H1 (cell line): ENCODE measurements around the gene ZBED1. TPM values are rescaled to one million over a fixed set of nuclear protein-coding genes. Genes with fewer than 3 reads are reported as not detected.

ENCODE experiments used
- CTCF ChIA-PET: fragments of 300-600 bp; sonication (Branson Sonifier 250); formaldehyde crosslinking; loops from one replicate; lab custom pipeline; 2021; ENCODE audit not compliant: partially characterized antibody; lab: Charles Lee
- POLR2A ChIA-PET: fragments of 300-600 bp; sonication (Branson Sonifier 250); formaldehyde crosslinking; loops from one replicate; lab custom pipeline; 2021; ENCODE audit warnings: inconsistent platforms; ENCODE audit not compliant: partially characterized antibody; lab: Charles Lee
- DNase-seq, 2 experiments: peaks; one replicate each; pipeline versions ENCODE4 v3.0.0 to v3.0.0-alpha.2; 2010 to 2022; ENCODE audit warnings: low spot score in 2 of 2, low read depth in 1 of 2, mixed read lengths in 1 of 2
- FAIRE-seq: peaks from 2 replicates; lab custom pipeline; 2011; peaks lifted over from hg19 to GRCh38; lab: Jason Lieb, UNC
- H2AFZ ChIP-seq: 2 replicates; pipeline ENCODE4 v1.8.1; 2012; ENCODE audit warnings: low read length, inconsistent platforms
- H2AK5ac ChIP-seq: 2 replicates; pipeline ENCODE4 v1.6.1; 2013; ENCODE audit warnings: low read depth, low read length
- H2BK120ac ChIP-seq: replicated peaks from 2 replicates; pipeline ENCODE3; 2013; ENCODE audit warnings: low read depth, low read length, inconsistent platforms
- H2BK12ac ChIP-seq: 2 replicates; pipeline ENCODE4 v1.6.1; 2013; ENCODE audit warnings: low read depth, low read length
- H2BK15ac ChIP-seq: 2 replicates; pipeline ENCODE4 v1.6.1; 2013; ENCODE audit warnings: low read length
- H2BK20ac ChIP-seq: 2 replicates; pipeline ENCODE4 v1.6.1; 2013; ENCODE audit warnings: low read length
- H2BK5ac ChIP-seq: 2 replicates; pipeline ENCODE4 v1.6.1; 2013; ENCODE audit warnings: low read depth, low read length
- H3K14ac ChIP-seq: 2 replicates; pipeline ENCODE4 v1.6.1; 2013; ENCODE audit warnings: inconsistent platforms; ENCODE audit not compliant: insufficient read length
- H3K18ac ChIP-seq: 2 replicates; pipeline ENCODE4 v1.6.1; 2013; ENCODE audit warnings: low read length; ENCODE audit errors: extremely low read depth
- H3K23ac ChIP-seq: 2 replicates; pipeline ENCODE4 v1.6.1; 2013; ENCODE audit warnings: inconsistent platforms; ENCODE audit not compliant: insufficient read length
- H3K23me2 ChIP-seq: 2 replicates; pipeline ENCODE4 v1.6.1; 2013; ENCODE audit warnings: low read depth, low read length
- H3K27ac ChIP-seq: 2 replicates; pipeline ENCODE4 v1.6.1; 2011; ENCODE audit warnings: low read depth, low read length, inconsistent platforms
- H3K27me3 ChIP-seq, 4 experiments: replicated peaks in 1 of 4; 1 replicate in 1 of 4; 2 replicates in 3 of 4; pipeline versions ENCODE4 v1.6.1 to v1.8.1; 2011 to 2013; ENCODE audit warnings: low read length in 3 of 4, mild to moderate bottlenecking in 3 of 4, inconsistent platforms in 2 of 4, mixed read lengths in 2 of 4, moderate library complexity in 1 of 4; ENCODE audit not compliant: control insufficient read depth in 3 of 4, insufficient read depth in 3 of 4; ENCODE audit errors: extremely low read depth in 1 of 4
- H3K36me3 ChIP-seq, 4 experiments: 2 replicates each; pipeline versions ENCODE4 v1.6.1 to v1.8.1; 2011 to 2013; ENCODE audit warnings: mild to moderate bottlenecking in 4 of 4, low read length in 3 of 4, moderate library complexity in 2 of 4, control low read depth in 1 of 4, inconsistent platforms in 1 of 4; ENCODE audit not compliant: insufficient read depth in 4 of 4, control insufficient read depth in 2 of 4
- H3K4ac ChIP-seq: replicated peaks from 2 replicates; pipeline ENCODE3; 2013; ENCODE audit warnings: low read length, low read depth, mixed read lengths, inconsistent platforms; ENCODE audit not compliant: insufficient read length
- H3K4me1 ChIP-seq, 4 experiments: replicated peaks in 1 of 4; 1 replicate in 1 of 4; 2 replicates in 3 of 4; pipeline versions ENCODE4 v1.6.1 to v1.8.1; 2011 to 2013; ENCODE audit warnings: low read length in 3 of 4, inconsistent platforms in 2 of 4, mixed read lengths in 1 of 4; ENCODE audit not compliant: insufficient read depth in 4 of 4, control insufficient read depth in 3 of 4
- H3K4me2 ChIP-seq, 2 experiments: 2 replicates each; pipeline versions ENCODE4 v1.6.1 to v1.8.1; 2011 to 2013; ENCODE audit warnings: low read depth in 2 of 2, low read length in 2 of 2, control low read depth in 1 of 2, inconsistent platforms in 1 of 2, mild to moderate bottlenecking in 1 of 2; ENCODE audit not compliant: insufficient read depth in 1 of 2
- H3K4me3 ChIP-seq, 4 experiments: fragments of 200-600, 300-600 bp in 1 of 4; sonication (generic), shearing (Covaris generic), sonication (Bioruptor Twin) in 1 of 4; 2 replicates each; pipeline versions ENCODE4 v1.5.1 to v1.8.1; 2011 to 2016; ENCODE audit warnings: low read length in 4 of 4, low read depth in 3 of 4, control low read depth in 2 of 4, inconsistent platforms in 2 of 4, mild to moderate bottlenecking in 2 of 4, mixed read lengths in 1 of 4, moderate library complexity in 1 of 4; ENCODE audit not compliant: insufficient read depth in 2 of 4; ENCODE audit errors: extremely low read depth in 1 of 4
- H3K56ac ChIP-seq: replicated peaks from 2 replicates; pipeline ENCODE3; 2013; ENCODE audit warnings: low read depth, mild to moderate bottlenecking, mixed read lengths, low read length, inconsistent platforms; ENCODE audit not compliant: insufficient read length
- H3K79me1 ChIP-seq: 2 replicates; pipeline ENCODE4 v1.6.1; 2013; ENCODE audit warnings: low read depth, low read length, control low read depth
- H3K79me2 ChIP-seq, 2 experiments: 2 replicates each; pipeline versions ENCODE4 v1.6.1 to v1.8.1; 2012 to 2013; ENCODE audit warnings: low read length in 2 of 2, mild to moderate bottlenecking in 2 of 2, inconsistent platforms in 1 of 2; ENCODE audit not compliant: insufficient read depth in 2 of 2, control insufficient read depth in 1 of 2
- H3K9ac ChIP-seq, 4 experiments: replicated peaks in 1 of 4; 1 replicate in 1 of 4; 2 replicates in 3 of 4; pipeline versions ENCODE4 v1.6.1 to v1.8.1; 2011 to 2013; ENCODE audit warnings: low read depth in 3 of 4, low read length in 3 of 4, control low read depth in 2 of 4, mild to moderate bottlenecking in 2 of 4, moderate library complexity in 2 of 4, inconsistent platforms in 1 of 4; ENCODE audit errors: extremely low read depth in 1 of 4
- H3K9me3 ChIP-seq, 2 experiments: 2 replicates each; pipeline versions ENCODE4 v1.6.1 to v1.8.1; 2012 to 2013; ENCODE audit warnings: mild to moderate bottlenecking in 2 of 2, moderate library complexity in 2 of 2, control low read depth in 1 of 2, inconsistent platforms in 1 of 2, low read depth in 1 of 2, low read length in 1 of 2, mixed read lengths in 1 of 2; ENCODE audit not compliant: insufficient read depth in 2 of 2
- H4K20me1 ChIP-seq, 2 experiments: replicated peaks in 1 of 2; 2 replicates each; pipeline versions ENCODE3 to v1.8.1; 2011 to 2013; ENCODE audit warnings: inconsistent platforms in 2 of 2, low read length in 2 of 2, mild to moderate bottlenecking in 1 of 2; ENCODE audit not compliant: insufficient read depth in 2 of 2, control insufficient read depth in 1 of 2
- H4K5ac ChIP-seq: 2 replicates; pipeline ENCODE4 v1.6.1; 2013; ENCODE audit warnings: low read length, low read depth, mixed read lengths, inconsistent platforms; ENCODE audit not compliant: insufficient read length
- H4K8ac ChIP-seq: 2 replicates; pipeline ENCODE4 v1.8.0; 2013; ENCODE audit warnings: mild to moderate bottlenecking, moderate library complexity, low read length, inconsistent platforms; ENCODE audit not compliant: insufficient read depth; ENCODE audit errors: extremely low read depth
- H4K91ac ChIP-seq: replicated peaks from 2 replicates; pipeline ENCODE3; 2013; ENCODE audit warnings: low read length, mixed read lengths, inconsistent platforms; ENCODE audit not compliant: insufficient read length
- KDM5A ChIP-seq: fragments of 200-600 bp; IDR thresholded peaks from 2 replicates; pipeline ENCODE4 v1.7.1; 2012; ENCODE audit warnings: mild to moderate bottlenecking, low read length, inconsistent platforms, mixed read lengths
- NANOG ChIP-seq: IDR thresholded peaks from 2 replicates; pipeline ENCODE4 v1.6.1; 2011; ENCODE audit warnings: low read length, low read depth, mild to moderate bottlenecking, inconsistent platforms; ENCODE audit not compliant: insufficient read depth, poor library complexity, severe bottlenecking
- POU5F1 ChIP-seq: IDR thresholded peaks from 2 replicates; pipeline ENCODE4 v1.6.1; 2011; ENCODE audit warnings: low read depth, mild to moderate bottlenecking, low read length, moderate library complexity
- WGBS, 2 experiments: shearing (Covaris generic) in 1 of 2; methylation state at CpG; one replicate each; pipeline versions ENCODE4 v1.1.6 to v1.1.7; 2013 to 2015; ENCODE audit warnings: low lambda C conversion rate in 2 of 2, mixed read lengths in 2 of 2, inconsistent platforms in 1 of 2, low coverage in 1 of 2, missing lambda C conversion rate in 1 of 2; ENCODE audit not compliant: insufficient replicate concordance in 2 of 2, insufficient coverage in 1 of 2, insufficient read length in 1 of 2; ENCODE audit errors: extremely low coverage in 1 of 2, missing lambda C conversion rate in 1 of 2; 5-methylcytosine and 5-hydroxymethylcytosine counted together
- polyA plus RNA-seq, 7 experiments: library from polyadenylated mRNA; depleted of rRNA in 3 of 7; stranded (reverse) in 5 of 7; unstranded in 2 of 7; fragments of >200 nt in 5 of 7; fragments of 200-250 nt in 2 of 7; gene quantifications; 1 replicate in 5 of 7; 2 replicates in 1 of 7; 4 replicates in 1 of 7; pipeline versions ENCODE4 v1.2.1 to v1.2.3, GENCODE V29; 2011 to 2013; ENCODE audit warnings: missing spikeins in 2 of 7, mixed read lengths in 2 of 7
- total RNA-seq: library from RNA; stranded (reverse); fragmentation: NEBNext Ultra II Directional; extraction: Animal tissue kit (Norgen Biotek cat#: 25700); gene quantifications from 2 replicates; pipeline ENCODE4 v1.2.1, GENCODE V29; 2021

The ZBED1 gene
- total and polyA plus RNA-seq, 2 of the 8 experiments (the other 6 are each of a cell fraction or from before 2014, with no cell fraction given): 28.5 to 45.8 TPM

DNA sequence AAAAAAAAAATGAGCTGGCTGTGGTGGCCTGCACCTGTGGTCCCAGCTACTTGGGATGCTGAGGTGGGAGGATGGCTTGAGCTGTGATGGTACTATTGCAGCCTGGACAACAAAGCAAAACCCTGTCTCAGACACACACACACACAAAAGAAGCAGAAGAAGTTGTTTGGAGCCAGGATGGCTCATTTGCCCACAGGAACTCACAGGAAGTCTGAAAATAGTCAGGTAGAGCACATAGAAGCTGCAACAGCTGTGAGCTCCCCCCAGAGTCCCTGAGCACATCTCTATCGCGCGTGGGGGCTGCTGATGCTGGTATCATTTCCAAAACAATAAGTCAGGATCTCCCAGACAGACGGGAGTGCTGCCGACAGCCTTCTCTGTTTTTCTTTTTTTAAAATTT, 13.4 kb upstream of the ZBED1 start:
- no peak overlapping the region for H4K5ac ChIP-seq
- H3K79me2 ChIP-seq: no peaks in the 10 kb centered on the region
- DNase-seq: no peak
- H3K9me3 ChIP-seq: no peaks in the 10 kb centered on the region
- no peak overlapping the region for H3K4me2 ChIP-seq
- no peak overlapping the region for H2AK5ac ChIP-seq
- no peak for TF ChIP-seq KDM5A
- no peak for TF ChIP-seq NANOG
- TF ChIP-seq POU5F1: no peak
- 0 out of 2 replicates have a peak overlapping the region, but pooled peaks have one; percentile 20 for H2BK15ac ChIP-seq
- no peak overlapping the region for H3K27ac ChIP-seq
- no peak overlapping the region for H2BK12ac ChIP-seq
- no peaks in the 10 kb centered on the region; the same call in 1 of the 2 replicates for H3K23me2 ChIP-seq
- H3K4me1 ChIP-seq: no peaks in the 10 kb centered on the region
- FAIRE-seq: no peak
- no peak overlapping the region for H3K9ac ChIP-seq
- H3K36me3 ChIP-seq: no peaks in the 10 kb centered on the region
- H3K14ac ChIP-seq: no peak overlapping the region
- no peaks in the 10 kb centered on the region for H3K27me3 ChIP-seq
- H3K18ac ChIP-seq: no peak overlapping the region
- no peaks in the 10 kb centered on the region for H3K79me1 ChIP-seq
- CTCF ChIA-PET: no interaction called here
- POLR2A ChIA-PET: no interaction called here
- H4K91ac ChIP-seq: no peak overlapping the region
- WGBS, 2 experiments: 88% methylated on average over 5 of the region's 5 CpGs; no CpG with 5 or more reads in 1 of the 2 experiments
- H3K4ac ChIP-seq: no peak overlapping the region
- H2AFZ ChIP-seq: no peak overlapping the region
- no peak overlapping the region for H3K4me3 ChIP-seq
- H3K23ac ChIP-seq: no peak overlapping the region
- no peak overlapping the region for H3K56ac ChIP-seq
- no peak overlapping the region for H2BK5ac ChIP-seq
- 0 out of 2 replicates have a peak overlapping the region, but pooled peaks have one; percentile 48 for H2BK20ac ChIP-seq
- H2BK120ac ChIP-seq: no peak overlapping the region
- no peak overlapping the region for H4K8ac ChIP-seq
- no peaks in the 10 kb centered on the region for H4K20me1 ChIP-seq
